HG02938 (cell line): ENCODE results near the gene TAAR2.
"Not testable (repeated sequence)": the region's sequence is repeated elsewhere in the genome, so short reads cannot be mapped to it uniquely, and the experiment has no call there.

Experiments
- ATAC-seq: cut with Tn5 transposase; IDR thresholded peaks from one replicate; pipeline ENCODE4 v1.9.1; 2021; ENCODE audit warnings: mild to moderate bottlenecking, moderate library complexity; ENCODE audit not compliant: unreplicated experiment

Gene TAAR2

DNA sequence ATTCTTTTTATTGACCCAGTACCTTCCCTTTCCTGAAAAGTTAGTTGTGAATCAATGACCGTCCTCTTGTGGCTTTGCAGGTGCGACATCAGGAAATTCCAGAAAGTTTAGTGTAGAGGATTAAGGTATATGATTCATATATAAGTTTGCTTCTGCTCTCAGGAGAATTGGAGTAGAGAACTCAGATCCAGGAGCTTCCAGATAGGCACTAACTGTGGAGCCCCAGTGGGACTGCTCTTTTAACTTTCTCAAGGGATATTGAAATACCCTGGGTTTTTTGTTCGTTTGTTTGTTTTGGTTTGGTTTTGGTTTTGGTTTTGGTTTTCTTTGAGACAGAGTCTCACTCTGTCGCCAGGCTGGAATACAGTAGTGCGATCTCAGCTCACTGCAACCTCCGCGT lies 9.5 kb downstream of the TAAR2 start:
- no peak for ATAC-seq

DNA sequence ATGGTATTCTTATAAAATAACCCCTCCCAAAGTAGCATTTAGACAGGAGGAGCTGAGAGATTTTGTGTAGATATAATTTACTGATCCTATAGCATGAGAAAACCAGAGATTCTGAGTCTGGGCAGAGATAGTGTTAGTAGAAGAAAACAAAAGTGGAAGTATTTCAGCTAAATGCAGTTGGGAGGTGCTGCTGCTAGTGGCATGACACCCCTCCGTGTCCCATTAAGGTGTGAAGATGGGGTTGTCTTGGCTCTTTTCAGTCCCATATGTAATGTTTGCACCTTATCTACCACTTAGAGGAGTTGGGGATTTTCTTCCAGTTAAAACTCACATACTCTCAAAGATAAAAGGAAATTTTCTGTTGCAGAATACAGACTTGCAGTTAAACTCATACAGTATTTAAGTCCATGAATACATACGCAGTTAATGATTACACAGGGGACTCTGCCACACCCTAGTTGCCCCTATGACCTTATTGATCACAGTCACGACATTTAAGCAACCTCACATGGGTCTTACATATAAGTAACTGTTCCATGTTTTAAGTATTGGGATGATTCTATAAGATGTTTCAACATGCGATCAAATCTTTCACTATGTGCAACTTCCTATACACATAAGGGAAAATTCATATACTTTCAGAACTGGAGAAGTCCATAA lies 11.5 kb downstream of the TAAR2 start:
- no peak for ATAC-seq

DNA sequence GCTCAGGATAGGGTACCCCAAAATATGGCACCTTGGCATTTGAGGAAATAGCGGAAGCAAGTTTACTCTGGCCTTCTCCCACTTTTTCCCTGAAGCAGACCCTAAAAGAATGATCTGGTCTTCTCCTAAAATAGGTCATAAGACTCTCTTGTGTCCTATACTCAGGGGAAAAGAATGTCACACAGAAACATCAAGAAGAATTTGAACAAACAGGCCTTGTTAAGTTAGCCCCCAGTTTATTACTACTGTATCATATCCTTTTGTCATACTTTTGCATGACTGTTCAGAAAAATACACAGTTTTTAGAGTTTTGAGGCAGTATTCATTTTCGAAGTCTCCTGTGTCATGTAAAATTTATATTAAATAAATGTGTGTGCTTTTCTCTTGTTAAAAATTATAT lies 12.5 kb downstream of the TAAR2 start:
- ATAC-seq = no peak

DNA sequence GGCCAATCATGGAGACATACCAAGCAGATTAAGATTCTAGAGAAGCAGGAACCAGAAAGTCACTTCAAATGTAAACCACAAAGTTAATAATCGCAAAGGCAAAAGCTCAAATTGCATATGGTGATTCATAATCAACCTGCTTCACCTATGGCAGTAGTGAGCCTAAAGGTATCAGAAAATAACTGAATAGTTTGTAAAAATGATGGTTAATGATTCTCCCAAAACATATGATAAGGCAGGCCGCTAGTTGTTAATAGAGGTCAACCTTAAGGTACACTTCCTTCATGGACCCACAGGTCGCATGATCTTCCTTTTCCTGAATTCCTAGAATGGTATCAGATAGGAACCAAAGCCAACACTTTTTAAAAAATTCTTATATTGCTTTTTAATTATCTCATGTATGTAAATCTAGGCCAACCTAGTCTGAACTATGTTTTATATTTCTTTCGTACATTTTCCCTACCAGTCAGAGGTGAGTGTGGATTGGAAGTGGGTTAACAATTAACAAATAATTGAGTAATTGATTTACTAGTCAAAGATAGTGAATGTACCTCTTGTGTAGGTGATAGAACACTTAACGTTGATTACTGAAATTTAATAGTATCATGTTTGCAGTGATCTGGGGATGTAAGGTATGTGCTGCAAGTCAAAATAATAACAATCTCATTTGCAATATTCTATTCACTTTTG lies 16.4 kb downstream of the TAAR2 start:
- peak; percentile 88 for ATAC-seq

DNA sequence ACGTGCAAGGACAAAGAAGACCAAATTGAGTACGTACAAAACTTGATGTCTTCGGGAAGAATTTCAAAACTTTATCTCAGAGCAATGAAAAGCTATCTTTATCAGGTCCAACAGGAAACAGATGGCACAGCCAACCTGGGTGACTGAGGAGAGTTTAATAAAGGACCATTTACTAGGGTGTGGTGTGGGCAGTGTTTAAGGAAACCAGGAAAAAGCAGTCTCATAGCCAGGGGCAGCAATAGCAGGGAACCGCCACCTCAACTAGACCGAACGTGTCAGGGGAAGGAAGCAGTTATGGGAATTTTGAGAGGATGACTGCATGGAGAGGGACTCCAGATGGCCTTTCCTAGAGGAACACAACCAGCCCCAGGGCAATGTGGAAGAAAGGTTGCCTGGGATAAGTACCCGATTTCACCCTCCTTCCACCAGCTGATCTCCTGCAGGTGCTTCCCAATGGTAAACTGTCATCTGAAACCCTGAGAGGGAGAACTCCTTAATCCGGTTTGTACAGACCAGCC lies 19.4 kb downstream of the TAAR2 start:
- ATAC-seq = no peak

DNA sequence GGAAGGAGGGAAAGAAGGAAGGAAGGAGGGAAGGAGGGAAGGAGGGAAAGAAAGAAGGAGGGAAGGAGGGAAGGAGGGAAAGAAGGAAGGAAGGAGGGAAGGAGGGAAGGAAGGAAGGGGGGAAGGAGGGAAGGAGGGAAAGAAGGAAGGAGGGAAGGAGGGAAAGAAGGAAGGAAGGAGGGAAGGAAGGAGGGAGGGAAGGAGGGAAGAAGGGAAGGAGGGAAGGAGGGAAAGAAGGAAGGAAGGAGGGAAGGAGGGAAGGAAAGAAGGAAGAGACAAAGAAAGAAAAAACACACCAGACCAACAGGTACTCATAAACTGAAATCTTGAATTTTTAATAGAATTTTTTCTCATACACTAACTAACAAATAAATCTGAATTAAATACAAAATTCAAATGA lies 23.2 kb downstream of the TAAR2 start:
- not testable (repeated sequence) for ATAC-seq

DNA sequence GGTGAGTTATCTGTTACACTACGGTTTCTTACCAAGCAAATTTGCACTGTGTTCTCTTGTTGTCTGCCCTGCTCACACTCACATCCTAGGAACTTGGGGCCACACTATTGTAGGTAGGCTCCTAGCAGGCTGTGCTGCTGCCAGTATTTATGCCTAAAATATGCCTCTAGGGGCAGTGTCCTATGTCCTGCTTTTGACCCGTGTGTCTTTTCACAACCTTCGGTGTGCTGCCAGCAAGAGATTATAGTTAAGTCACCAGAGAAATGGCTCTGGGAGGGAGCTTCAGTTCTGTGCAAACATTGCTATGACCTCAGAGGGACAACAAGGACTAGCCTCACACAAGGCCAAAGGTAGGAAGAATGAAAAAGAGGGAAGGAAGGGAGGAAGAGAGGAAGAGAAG lies 25.6 kb downstream of the TAAR2 start:
- no peak for ATAC-seq

DNA sequence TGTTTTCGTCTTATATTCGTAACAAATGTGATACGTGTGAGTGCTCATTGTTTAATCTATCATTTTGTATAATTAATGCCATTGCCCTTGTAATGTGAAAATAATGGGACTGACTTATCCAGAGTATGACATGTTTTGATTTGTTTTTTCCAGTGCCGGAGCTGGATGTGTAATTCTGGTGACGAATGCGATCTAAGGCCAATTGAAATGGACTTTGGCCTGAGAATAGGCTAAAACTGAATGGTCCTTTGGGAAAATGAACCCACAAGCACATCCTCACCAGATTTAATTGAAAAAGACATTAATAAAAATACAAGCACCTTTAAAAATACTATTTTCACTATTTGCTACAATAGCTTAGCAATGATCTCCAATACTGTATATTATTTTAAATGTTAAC lies 27.9 kb downstream of the TAAR2 start:
- no peak for ATAC-seq

DNA sequence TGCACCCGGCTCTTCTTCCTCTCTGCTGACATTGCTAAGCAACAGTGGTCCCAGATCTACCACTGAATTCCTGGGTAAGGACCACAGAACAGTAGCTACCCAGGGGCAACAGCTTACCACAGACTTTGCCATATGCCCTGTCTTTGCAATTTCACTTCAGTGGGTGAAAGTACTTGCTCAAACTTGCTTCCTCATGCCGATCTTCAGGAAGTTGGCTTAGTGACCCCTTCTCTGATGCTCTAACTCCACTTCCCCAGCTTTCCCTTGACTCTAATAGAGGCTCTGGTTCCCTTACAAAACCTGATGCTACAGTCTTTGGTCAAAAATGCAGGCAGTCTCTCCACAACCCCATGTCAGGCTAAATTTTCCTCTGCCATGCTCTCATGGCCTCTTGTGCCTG lies 31.2 kb downstream of the TAAR2 start:
- ATAC-seq = no peak

DNA sequence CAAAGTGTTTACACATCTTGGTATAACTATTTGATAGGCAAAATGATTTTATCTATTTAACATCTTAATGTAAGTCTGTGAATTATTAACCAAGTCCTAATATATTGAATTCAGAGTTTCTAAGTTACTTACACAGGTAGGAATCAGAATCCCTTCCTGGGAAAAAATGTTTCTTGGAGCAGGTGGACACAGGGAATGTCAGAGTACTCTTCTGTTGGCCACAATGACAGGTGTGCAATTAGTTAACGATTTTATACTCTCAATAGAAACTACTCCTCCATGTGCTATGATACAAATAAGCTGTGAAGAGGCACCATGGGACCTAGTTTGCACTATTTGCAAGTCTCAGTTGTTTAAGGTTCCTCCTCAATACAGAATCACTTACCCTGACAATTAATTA lies 33.7 kb downstream of the TAAR2 start:
- ATAC-seq = no peak

DNA sequence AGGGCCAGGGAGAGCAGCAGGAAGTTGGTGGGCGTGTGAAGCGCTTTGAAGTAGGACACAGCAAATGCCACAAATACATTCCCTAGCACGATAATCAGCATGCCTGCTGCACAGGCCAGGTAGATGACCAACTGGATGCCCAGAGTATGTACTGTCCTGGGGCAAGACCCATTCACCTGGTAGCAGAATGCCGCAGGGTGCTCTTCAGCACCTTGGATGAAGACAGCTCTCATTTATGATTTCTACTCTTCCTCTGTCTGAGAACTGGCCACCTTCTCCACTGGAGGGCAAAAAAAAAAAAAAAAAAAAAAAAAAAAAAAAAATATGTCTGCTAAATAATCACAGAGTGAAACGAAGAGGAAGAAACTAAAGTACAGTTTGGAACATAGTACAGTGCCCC lies 34.6 kb downstream of the TAAR2 start, which contains the start of gene TAAR5:
Gene TAAR5 (minus strand): TSS at position 288 of the 400 bp plus-strand sequence. CDS start 55 bp downstream, at position 233.
- no peak for ATAC-seq

DNA sequence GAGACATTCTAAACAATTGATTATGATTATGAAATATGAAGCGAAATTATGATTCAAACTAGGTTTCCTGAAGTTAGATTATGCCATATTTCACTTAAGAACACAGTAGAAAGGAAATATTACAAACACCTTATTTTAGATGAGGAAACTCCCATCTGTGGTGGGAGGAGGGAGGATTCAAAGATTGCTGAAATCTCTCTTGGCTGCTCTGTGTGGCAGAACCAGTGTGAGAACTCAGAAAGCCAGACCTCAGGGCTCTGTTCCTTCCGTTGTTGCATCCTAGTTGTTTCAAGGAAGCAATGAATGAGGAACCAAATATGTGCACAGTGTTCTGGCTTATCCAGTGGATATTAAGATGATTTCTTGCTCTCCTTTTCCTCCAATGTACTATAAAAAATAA lies 36.7 kb downstream of the TAAR2 start:
- ATAC-seq = no peak

DNA sequence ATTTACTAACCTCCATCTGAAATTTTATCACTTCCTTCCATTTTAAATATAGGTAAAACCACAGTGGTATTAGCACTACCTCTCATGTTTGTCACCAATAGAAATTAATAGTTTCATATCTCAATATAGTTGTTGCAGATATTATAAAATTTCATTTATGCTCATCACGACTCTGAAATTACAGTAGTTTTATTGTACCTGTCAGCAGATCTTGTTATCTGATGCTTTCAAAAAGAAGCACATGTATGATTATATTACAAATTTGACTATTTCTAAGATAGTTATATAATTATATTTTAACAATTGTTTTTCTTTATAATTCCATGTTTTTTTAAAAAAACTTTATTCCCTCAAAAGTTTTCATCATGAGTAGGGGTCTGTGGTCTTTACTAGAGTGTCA lies 39.4 kb downstream of the TAAR2 start:
- ATAC-seq = no peak

DNA sequence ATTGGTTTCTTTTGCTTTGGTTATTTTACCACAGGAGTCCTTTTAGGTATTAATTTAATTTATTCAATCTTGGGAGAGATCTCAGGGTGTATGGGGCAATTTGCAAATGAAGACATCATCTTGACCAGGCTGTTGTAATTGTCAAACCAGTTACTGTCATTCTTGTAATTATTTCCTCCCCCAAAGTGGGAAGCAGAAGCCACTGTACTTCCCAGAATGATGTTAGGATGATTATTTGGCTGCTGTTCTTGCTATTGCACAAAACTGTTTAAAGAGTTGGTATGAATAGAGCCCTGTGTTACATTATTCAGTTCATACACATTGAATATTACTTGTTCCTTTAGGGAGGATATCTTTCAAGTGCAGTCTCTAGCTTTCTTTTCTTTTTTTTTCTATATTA lies 52.3 kb downstream of the TAAR2 start:
- ATAC-seq = no peak

DNA sequence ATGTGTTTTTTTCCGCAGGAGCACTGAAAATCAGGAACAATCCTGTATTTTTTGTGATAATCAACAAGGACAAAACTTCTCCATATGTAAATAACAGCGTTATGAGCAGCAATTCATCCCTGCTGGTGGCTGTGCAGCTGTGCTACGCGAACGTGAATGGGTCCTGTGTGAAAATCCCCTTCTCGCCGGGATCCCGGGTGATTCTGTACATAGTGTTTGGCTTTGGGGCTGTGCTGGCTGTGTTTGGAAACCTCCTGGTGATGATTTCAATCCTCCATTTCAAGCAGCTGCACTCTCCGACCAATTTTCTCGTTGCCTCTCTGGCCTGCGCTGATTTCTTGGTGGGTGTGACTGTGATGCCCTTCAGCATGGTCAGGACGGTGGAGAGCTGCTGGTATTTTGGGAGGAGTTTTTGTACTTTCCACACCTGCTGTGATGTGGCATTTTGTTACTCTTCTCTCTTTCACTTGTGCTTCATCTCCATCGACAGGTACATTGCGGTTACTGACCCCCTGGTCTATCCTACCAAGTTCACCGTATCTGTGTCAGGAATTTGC lies 53.8 kb downstream of the TAAR2 start, which contains the start of gene TAAR6:
Gene TAAR6 (plus strand): TSS at position 102 of the 557 bp plus-strand sequence. CDS start 0 bp downstream, at position 102.
- no peak for ATAC-seq

DNA sequence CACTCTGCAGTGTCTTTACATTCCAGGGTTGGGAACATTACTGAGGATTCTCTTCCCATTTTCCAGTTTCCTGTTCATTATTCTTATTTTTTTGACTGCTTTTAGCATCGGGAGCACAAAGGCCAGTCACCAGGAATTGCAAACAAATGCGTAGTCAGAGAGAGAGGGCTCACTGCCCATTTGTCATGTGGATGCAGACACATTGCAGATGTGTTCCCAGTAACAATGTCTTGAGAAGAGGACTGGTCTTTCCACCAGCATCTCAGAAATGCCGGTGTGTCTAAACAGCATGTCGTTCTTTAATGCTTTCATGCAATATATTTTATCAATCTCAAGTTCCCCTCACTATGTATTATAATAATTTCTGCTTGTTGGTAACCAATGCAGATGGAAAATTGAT lies 54.9 kb downstream of the TAAR2 start:
- ATAC-seq = no peak

DNA sequence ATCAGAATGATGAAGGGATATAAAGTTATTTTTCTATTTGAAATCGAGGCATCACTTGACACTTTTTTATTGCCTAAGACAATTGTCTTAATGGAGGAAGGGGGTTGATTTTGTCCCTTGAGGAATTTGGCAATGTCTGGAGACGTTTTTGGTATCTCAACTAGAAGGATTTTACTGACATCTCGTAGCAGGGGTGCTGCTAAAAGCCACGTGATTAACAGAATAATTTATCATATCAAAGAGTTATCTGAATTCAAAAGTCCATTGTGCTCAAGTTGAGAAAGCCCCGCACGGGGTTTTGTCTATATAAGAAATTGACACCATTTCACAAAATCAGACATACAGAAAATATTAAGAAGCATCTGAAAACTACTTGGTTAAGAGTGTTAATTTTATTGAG lies 55.5 kb downstream of the TAAR2 start:
- no peak for ATAC-seq

DNA sequence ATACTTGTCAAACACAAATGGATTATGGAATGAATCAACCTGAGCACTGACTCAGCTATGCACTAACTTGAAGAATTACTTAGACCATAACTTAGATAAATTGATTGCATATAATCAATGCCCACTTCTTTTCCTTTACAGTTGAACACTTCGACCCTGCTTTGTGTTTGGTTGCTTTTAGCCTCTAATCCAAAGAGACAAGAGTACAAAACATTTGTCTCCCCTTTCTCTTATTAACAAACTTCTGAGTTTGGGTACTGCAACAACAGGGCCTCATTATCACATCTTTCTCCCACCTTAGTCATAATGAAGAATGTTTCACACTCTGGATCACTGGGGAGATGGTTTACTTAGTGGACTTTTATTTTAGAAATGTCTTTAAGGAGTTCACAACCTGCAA lies 56.5 kb downstream of the TAAR2 start:
- ATAC-seq = no peak
